GM20000 (cell line): ENCODE results near the gene LBP.

Experiments
- DNase-seq: peaks from one replicate; pipeline ENCODE4 v3.0.0; 2012; ENCODE audit warnings: low spot score
- TF ChIP-seq, protein P1 (sequence below): IDR thresholded peaks from 2 replicates; pipeline ENCODE4 v1.5.1; 2012; ENCODE audit warnings: mild to moderate bottlenecking, control low read depth; ENCODE audit errors: extremely low read depth, missing control alignments

The LBP gene

DNA sequence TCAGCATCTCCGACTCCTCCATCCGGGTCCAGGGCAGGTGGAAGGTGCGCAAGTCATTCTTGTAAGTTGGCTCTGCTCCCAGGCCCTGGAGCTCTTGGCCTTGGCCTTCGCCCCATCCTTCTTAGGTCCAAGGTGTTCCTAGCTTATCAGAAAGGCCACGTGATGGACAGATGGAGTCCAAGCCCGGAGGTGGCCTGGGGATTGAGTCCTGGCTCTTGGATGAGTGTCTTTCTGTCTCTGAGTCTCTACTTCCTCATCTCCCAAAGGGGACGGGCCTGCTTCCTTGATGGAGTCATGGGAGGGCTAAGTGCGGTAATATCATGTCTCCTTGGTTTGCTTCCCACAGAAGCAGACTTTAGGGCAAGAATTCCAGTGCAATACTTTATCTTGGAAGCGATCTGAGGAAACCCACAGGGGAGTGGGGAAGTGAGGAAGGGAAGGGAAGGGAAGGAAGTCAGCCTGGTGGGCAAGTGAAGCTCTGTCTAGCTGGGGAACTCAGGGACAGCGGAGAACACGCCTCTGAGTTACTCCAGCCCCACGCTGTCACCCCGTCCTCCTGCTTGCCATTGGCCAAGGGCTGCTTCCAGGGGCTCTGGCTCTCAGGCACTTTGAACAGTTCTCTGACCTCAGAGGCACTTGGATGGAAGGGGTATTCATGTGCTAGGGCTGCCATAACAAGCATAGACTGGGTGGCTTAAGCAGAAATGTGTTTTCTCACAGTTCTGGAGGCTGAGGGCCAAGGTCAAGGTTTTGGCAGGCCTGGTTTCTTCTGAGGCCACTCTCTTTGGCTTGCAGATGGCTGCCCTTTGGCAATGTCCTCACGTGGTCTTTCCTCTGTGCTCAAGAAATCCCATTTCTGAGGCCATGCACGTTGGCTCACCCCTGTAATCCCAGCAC is 4.8 kb downstream of the LBP start:
- TF ChIP-seq, protein P1, sequence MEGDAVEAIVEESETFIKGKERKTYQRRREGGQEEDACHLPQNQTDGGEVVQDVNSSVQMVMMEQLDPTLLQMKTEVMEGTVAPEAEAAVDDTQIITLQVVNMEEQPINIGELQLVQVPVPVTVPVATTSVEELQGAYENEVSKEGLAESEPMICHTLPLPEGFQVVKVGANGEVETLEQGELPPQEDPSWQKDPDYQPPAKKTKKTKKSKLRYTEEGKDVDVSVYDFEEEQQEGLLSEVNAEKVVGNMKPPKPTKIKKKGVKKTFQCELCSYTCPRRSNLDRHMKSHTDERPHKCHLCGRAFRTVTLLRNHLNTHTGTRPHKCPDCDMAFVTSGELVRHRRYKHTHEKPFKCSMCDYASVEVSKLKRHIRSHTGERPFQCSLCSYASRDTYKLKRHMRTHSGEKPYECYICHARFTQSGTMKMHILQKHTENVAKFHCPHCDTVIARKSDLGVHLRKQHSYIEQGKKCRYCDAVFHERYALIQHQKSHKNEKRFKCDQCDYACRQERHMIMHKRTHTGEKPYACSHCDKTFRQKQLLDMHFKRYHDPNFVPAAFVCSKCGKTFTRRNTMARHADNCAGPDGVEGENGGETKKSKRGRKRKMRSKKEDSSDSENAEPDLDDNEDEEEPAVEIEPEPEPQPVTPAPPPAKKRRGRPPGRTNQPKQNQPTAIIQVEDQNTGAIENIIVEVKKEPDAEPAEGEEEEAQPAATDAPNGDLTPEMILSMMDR, result no peak
- DNase-seq, result no peak

DNA sequence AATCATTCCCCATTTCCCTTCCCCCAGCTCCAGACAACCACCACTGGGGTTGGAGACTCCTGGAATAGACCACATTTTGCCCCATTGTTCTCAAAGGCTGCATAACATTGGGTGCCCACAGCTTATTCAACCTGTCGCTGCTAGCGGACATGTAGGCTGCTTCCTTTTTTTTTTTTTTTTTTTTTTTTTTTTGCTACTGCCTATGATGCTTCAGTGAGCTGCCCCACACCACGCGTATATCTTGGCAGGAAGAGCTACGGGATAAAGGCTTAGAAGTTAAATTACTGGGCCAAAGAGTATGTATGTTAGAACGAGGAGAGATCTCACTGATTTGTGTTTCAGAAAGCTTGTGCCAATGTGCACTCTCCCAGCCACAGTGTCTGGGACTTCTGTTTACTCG is 7.0 kb downstream of the LBP start:
- no peak for DNase-seq
- TF ChIP-seq, protein P1, result no peak

DNA sequence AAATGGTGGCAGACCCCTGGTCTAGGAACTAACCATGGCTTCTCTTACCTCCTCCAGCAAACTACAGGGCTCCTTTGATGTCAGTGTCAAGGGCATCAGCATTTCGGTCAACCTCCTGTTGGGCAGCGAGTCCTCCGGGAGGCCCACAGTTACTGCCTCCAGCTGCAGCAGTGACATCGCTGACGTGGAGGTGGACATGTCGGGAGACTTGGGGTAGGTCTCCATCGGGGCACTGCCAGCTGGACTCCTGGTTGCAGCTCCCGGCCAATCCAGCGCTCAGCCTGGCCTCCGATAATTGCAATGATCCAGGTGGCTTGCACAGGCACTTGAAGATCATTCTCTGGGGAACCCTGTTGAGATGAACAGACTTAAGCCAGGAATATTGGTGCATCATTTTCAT is 7.9 kb downstream of the LBP start:
- no peak for DNase-seq
- TF ChIP-seq, protein P1, result no peak

DNA sequence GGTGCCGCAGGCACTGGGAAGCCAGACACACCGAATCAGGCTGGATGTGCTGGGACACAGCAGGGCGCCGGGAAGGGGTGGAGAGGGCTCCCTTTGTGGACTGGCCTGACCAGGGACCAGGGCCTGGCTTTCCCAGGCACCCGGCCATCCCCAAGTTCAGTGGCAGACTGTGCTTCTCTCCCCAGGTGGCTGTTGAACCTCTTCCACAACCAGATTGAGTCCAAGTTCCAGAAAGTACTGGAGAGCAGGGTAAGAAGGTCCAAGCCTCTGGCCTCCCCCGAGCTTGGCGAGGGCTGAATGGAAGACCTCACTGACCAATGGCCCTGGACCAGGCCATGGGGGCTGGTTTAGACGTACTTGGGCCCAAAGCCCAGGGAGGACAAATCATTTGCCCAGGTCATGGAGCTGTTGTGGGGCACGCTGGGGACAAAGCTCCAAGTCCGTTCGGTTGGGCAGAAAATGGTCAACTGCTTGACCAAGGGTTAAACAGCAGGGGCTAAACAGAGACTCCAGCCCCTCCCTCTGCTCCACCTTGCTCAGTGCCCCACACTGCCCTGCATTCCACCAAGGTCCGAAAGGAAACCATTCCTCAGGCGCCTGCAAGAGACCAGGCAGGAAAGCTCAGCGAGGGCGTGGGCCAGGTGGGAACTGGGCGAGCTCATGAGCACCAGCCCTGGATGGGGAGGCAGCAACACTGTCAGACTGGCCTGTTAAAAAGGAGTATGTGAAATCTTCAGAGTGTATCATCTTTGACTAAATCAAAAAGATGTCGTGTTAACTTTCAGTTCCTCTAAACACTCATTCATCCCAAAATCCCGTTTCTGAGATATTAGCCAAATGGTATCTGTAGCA is 9.1 kb downstream of the LBP start:
- DNase-seq, result no peak
- TF ChIP-seq, protein P1, result no peak

DNA sequence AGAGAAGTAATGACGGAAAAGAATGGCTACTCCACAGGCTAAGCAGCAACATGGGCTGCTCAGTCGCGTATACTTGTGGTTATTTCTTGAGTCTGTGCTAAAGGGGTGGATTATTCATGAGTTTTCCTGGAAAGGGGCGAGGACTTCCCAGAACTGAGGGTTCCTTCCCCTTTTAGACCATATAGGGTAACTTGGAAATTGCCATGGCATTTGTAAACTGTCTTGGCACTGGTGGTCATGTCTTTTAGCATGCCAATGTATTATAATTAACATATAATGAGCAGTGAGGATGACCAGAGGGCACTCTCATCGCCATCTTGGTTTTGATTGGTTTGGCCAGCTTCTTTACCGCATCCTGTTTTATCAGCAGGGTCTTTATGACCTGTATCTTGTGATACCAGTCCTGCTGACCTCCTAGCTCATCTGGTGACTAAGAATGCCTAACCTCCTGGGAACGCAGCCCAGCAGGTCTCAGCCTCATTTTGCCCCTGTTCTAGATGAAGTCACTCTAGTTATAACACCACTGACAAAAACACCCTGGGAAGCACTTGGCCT is 11.4 kb downstream of the LBP start:
- TF ChIP-seq, protein P1, result no peak
- no peak for DNase-seq

DNA sequence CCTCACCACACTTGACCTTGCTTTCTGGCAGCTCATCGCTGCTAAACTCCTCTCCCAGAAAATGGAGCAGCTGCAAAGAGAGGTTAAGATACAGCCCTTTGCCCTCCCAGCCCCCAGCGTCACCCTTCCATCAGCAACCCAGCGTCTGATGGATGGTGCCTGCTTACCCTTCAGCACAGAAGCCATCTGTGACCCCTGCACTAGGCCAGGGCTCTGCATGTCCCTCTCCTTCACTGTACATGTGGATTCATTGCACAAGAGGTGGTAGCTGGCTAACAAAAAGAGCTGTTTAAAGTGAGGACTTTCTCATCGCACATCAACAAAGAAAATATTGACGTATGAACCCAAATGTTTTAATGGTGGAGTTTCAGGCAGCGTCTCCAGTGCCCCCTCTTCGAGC is 12.3 kb downstream of the LBP start:
- DNase-seq, result no peak

More for the DNA sequence above, 12.3 kb downstream of the LBP start:
- TF ChIP-seq, protein P1, result no peak
